Measurements from ENCODE around the gene ELMO1. TPM values are rescaled to one million over a fixed set of nuclear protein-coding genes. Genes with fewer than 3 reads are reported as not detected.
A peak's percentile ranks its signal among the peaks of the same experiment; 100 is the strongest.

ELMO1 gene
- total and polyA plus RNA-seq, 9 donors: 8.9 to 48.9 (median 28.0) TPM

DNA sequence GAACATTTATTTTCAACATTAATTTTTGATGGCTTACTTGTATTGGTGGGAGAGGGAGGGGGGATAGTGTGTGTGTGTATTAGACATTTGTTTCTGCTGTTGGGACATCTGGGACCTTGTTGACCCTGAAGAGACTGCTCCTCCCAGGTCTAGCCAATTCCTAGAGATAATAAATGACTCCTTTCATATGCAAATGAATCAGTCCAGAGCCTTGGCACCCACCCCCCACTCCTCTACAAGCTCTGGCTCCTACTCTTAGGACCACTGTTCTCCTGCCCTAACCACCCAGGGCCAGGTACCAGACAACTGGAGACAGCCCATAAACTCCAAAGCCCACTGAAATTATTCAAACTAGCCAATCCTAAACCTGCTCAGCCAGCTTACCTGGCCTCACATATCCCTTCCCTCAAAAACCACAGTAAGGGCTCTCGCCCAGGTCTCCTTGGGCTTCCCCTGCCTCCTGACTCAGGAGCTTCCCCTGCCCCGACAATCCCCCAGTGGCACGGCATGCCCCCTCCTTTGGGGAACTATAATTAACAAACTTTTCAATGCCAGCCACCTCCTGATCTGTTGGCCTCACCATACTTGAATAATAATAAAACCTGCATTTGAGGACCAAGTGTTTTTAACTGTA, 233.3 kb downstream of the ELMO1 start:
- Histone ChIP-seq H3K36me3 (no peaks in the 10 kb centered on the region), H3K9me3 (no peaks in the 10 kb centered on the region), H3K27me3 (no peaks in the 10 kb centered on the region), H3K4me1 (ENCODE audit: insufficient read depth) (peaks cover 4% of the 10 kb centered on the region), H3K4me3 (no peak overlapping the region), H3K27ac (no peak overlapping the region)
- intact Hi-C loops (cut with DNase I): loop anchor here in 1 of 4 donors (10.0 kb wide), 1 partner anchor 229 kb away; the partner anchor contains the start of gene ELMO1
- no peak for TF ChIP-seq CTCF (IDR thresholded peaks at IDR 0.05)
- no peak for TF ChIP-seq EP300 (IDR thresholded peaks at IDR 0.05)
- TF ChIP-seq POLR2A (IDR thresholded peaks at IDR 0.05): no peak
- DNase-seq: no peak
- WGBS, 3 donors: 89 to 96% (median 96%) methylated on average over 3 of the region's 3 CpGs

DNA sequence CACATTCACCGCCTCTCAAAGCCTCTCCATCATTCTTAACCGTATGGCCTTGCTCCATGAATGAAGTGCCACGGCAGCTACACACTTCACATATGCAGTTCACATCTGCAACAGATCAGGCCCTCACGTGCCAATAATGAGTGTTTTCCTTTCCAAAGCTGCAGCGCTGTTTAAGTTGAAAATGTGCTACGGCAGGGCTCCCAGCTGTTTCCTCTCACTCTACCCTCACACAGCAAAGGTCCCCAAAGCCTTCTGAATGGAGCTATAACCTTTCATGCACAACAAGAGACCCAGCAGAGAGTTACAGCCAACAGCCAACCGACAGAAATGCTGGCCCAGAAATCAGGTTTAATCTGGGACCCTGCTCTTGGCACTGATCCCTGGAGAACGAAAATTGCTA, 236.1 kb downstream of the ELMO1 start:
- Histone ChIP-seq H3K4me1 (ENCODE audit: insufficient read depth) (peaks cover 4% of the 10 kb centered on the region), H3K4me3 (no peak overlapping the region), H3K27ac (no peak overlapping the region), H3K9me3 (no peaks in the 10 kb centered on the region), H3K36me3 (no peaks in the 10 kb centered on the region), H3K27me3 (no peaks in the 10 kb centered on the region)
- TF ChIP-seq POLR2A (IDR thresholded peaks at IDR 0.05) (no peak), CTCF (IDR thresholded peaks at IDR 0.05) (no peak), EP300 (IDR thresholded peaks at IDR 0.05) (no peak)
- intact Hi-C loops (cut with DNase I): loop anchor here in 1 of 4 donors (5.0 to 10.0 kb wide), 2 partner anchors 232 to 620 kb away; partner anchors contain the start of gene ELMO1
- 48 to 76% (median 57%) methylated on average over 8 of the region's 8 CpGs for WGBS, 3 donors
- DNase-seq: no peak

- Histone ChIP-seq H3K9me3 (no peaks in the 10 kb centered on the region), H3K36me3 (no peaks in the 10 kb centered on the region), H3K27ac (peak overlapping the region in 1 of 2 donors; percentile 13), H3K27me3 (no peaks in the 10 kb centered on the region), H3K4me1 (ENCODE audit: insufficient read depth) (peaks cover 4% of the 10 kb centered on the region), H3K4me3 (no peak overlapping the region)
- DNase-seq: no peak
- intact Hi-C loops (cut with DNase I): loop anchor here in 1 of 4 donors (5.0 to 10.0 kb wide), 2 partner anchors 233 to 620 kb away; partner anchors contain the start of gene ELMO1
- TF ChIP-seq POLR2A (IDR thresholded peaks at IDR 0.05) (no peak), EP300 (IDR thresholded peaks at IDR 0.05) (no peak), CTCF (IDR thresholded peaks at IDR 0.05) (no peak)
Measured at GRCh38 chr7:37212051-37212450, 236.6 kb downstream of the ELMO1 start.

DNA sequence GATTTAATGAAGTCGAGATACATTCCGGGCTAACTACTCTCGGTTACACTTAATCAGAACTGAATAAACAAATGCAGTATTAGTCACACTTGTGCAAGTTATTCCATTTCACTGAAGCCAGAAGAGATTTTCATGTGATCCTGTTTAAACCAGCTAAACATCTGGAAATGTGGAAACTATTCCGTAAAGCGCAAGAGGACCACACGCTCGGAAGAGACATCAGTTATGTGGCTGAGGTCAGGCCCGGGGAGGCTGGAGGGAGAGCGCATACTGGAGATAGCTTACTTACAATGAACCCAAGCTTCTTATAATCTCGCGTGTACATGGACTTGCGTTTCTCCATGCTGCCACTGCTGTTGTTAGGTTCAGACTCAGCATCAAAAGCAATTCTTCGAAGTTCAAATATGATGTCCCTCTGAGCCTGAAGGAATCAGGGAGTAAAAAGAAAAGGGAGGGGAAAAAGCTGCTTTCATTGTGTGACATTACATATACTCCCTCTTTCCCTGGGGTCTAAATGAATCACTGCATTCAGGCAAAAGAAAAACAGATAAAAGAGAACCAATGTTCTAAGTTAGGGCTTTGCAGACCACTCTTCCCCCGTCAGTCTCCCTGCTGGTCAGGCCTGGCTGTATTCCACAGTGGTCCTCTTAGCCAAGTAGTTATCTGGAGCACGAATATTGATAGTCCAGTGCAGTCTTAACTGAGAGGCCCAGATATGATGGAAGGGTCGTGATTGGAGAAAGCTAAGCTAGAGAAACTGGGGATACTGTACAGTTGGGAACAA, 237.4 kb downstream of the ELMO1 start:
- Histone ChIP-seq H3K27me3 (no peaks in the 10 kb centered on the region), H3K4me3 (no peak overlapping the region), H3K27ac (peak overlapping the region; percentile 13 to 18), H3K36me3 (no peaks in the 10 kb centered on the region), H3K4me1 (ENCODE audit: insufficient read depth) (peaks cover 1% of the 10 kb centered on the region), H3K9me3 (no peaks in the 10 kb centered on the region)
- WGBS, 3 donors: 29 to 32% (median 31%) methylated on average over 16 of the region's 16 CpGs
- DNase-seq: peak in 4 of 5 donors; percentile 44 to 69 (median 58)
- TF ChIP-seq CTCF (IDR thresholded peaks at IDR 0.05) (no peak), POLR2A (IDR thresholded peaks at IDR 0.05) (no peak), EP300 (IDR thresholded peaks at IDR 0.05) (no peak)
- intact Hi-C loops (cut with DNase I): loop anchor here in 1 of 4 donors (5.0 to 10.0 kb wide), 2 partner anchors 234 to 621 kb away; partner anchors contain the start of gene ELMO1

All from ovary (tissue), 9 donors.